GM21515 (cell line): ENCODE results near the gene ZNF827.

Source experiments
- ATAC-seq: cut with Tn5 transposase; IDR thresholded peaks from one replicate; pipeline ENCODE4 v1.9.1; 2021; ENCODE audit not compliant: unreplicated experiment

ZNF827 gene

GRCh38 chr4:145868637-145869409 is 69.8 kb downstream of the ZNF827 start:
- ATAC-seq: peak; percentile 59

GRCh38 chr4:145867406-145867805 is 71.2 kb downstream of the ZNF827 start:
- no peak for ATAC-seq

GRCh38 chr4:145866991-145867390 is 71.6 kb downstream of the ZNF827 start:
- ATAC-seq: no peak

GRCh38 chr4:145865274-145865941 is 73.2 kb downstream of the ZNF827 start:
- ATAC-seq: peak; percentile 49

- no peak for ATAC-seq
Observed at GRCh38 chr4:145863191-145863590, 75.4 kb downstream of the ZNF827 start.

DNA sequence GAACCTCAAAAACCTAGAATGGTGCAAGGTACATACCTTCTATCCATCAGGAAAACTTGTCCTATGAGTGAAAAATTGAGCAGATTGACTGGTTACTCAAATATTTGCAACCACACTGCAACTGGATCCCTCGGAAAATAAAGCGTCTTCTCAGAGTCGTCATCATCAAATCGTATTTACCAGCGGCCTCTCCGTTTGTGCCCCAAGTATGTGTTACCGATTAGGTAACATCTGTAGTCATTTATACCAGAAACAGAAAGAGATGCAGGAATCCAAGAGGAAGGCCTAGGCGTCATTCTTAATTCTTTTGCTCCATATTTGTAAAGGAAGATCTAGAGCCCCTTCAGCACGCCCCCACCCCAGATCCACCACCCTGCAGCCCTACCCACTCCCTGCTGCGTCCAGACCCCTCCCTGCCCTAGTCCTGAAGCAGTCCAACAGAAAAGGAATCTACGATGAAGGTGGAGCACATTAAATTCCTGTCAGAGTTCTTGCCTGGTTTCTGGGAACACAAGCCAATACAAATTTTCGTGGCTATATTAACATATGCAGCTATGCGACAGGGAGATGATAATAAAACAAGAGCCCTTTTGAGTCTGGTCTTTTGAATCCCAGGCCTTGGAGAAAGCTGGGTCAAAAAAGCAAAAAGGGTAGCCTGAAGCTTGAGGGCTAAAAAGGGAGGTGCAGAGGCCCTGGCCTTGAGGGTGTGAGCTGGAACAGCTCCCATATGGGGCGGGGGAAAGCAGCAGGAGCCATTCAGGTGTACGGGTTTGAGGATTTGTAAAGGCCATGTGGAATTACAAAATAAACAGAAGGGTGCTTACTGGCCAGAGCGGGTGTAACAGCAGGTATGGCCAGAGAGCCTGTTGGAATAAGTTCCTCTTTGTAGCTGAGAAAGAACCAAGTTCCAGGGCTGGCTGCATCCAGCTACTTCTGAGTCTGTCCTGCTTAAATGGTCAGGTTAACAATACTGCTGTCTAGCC is 77.0 kb downstream of the ZNF827 start:
- no peak for ATAC-seq

DNA sequence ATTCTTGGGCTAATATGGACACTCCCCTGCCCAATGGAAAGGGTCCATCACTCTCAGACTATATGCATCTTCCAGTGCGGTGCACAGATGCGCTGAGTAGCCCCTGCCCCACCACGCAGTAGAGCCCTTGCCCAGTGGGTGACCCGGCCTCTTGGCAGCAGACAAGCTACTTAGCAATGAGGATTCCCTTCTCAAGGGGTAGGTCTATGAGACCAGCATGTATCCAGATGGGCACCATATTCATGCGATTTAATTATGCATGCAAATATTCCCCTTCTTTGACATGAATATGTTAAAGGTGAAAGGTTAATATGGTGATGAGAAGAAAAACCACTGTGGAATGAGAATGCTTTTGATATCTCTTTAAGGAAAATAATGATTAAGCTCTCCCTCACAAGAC is 77.7 kb downstream of the ZNF827 start:
- ATAC-seq: no peak

DNA sequence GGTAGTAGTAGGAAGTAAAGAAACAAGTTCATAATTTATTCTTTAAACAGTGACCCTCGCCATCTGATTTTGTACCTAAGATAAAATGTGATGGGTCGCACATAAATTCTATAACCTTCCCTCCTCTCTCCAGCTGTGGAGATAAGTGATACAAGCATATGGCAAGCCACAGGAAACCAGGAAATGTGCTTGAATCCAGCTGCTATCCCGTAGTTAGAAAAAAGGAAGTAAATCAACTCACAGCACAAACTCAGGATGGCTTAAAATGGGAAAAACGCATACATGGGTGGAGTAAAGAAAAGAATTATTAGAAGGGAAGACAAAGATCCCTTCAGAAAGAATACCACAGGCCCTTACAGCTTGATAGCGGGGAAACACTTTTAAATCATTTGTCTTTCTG is 78.2 kb downstream of the ZNF827 start:
- ATAC-seq: no peak

- no peak for ATAC-seq
Observed at GRCh38 chr4:145859926-145860325, 78.7 kb downstream of the ZNF827 start.

DNA sequence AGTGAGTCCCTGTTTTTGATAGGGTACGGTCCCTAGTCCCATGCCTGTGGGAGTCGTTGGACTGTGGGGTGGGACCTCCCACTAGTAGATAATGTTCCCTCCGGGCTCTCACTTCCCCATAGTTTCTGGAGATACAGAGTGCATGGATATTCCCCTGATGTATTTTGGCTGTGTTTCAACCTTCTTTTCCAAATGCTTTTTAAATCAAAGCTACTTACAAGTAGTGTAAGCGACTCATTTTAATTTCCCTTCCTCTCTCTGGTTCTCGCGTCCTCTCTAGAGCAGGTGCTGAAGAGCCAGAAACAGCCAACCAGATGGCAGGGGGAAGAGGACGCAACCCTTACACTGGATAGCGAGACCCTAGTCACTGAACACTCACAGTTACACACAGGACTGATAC is 79.2 kb downstream of the ZNF827 start:
- ATAC-seq: no peak

GRCh38 chr4:145852256-145852839 is 86.3 kb downstream of the ZNF827 start:
- ATAC-seq: no peak

DNA sequence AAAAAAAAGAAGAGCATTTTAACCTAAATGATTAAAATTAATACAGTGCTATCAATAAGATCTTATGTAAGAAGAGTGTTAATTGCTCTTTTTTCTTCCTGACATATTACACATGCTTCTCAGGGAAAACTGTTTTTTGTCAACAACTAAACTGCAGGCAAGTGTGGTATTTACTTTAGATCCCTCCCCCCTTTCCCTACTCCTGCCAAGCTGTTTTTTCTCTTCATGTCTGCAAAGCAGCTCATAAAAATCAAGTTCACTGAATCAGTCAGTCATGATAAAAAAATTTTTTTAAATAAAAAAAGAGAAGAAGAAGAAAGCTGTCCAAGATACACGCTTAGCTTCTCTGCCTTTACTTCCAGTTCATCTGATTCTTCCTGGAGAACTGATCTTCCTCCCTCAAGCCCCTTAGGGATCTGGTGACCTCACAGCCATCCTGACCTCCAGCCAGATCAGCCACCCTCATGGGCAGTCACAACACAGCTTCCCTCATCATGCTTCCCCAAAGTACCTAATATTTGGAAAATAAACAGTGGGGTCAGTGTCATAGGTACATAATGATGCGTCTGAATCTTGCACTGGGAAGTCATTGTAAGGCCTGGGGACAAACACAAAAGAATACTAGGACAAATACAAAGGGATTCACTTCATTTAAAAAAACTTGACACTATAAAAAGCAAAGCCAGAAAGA is 87.0 kb downstream of the ZNF827 start:
- ATAC-seq: no peak

- ATAC-seq: no peak
Observed at GRCh38 chr4:145847764-145848163, 90.9 kb downstream of the ZNF827 start.

GRCh38 chr4:145845118-145845517 is 93.5 kb downstream of the ZNF827 start:
- ATAC-seq: no peak

- no peak for ATAC-seq
Observed at GRCh38 chr4:145843639-145844038, 95.0 kb downstream of the ZNF827 start.

GRCh38 chr4:145843148-145843547 is 95.5 kb downstream of the ZNF827 start:
- no peak for ATAC-seq

GRCh38 chr4:145842224-145842887 is 96.3 kb downstream of the ZNF827 start:
- no peak for ATAC-seq

- ATAC-seq: no peak
Observed at GRCh38 chr4:145840801-145841200, 97.8 kb downstream of the ZNF827 start.

DNA sequence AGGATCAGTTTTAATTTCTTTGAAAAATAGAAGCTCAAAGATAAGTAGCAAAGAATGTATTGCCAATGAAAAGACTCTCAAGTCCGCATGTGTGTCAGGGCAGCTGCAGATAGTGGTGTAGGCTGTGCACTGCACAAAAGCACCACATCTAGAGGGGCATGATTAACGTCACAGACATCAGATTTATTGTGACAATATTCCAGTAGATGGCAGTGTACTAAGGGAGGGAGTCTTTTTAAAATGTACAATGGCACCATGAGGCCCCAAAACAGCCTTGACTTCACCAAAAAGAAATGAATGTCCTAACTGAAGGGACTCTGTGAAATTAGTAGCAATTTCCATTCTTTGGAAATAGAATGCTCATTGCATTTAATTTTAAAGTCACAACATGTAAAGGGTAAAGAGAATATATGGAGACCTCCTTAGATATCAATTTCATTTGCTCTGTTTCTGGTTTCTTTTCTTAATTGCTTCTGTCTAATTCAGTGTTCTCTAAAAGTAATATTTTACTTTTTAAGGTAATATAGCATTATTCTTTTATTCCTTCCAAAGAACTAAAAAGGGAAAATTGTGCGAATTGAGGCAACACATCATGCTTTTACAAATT is 98.4 kb downstream of the ZNF827 start:
- ATAC-seq: peak; percentile 90
